CD14-positive monocyte (primary cell): ENCODE measurements around the gene BMP7. TPM values are rescaled to one million over a fixed set of nuclear protein-coding genes. Genes with fewer than 3 reads are reported as not detected.

ENCODE experiments used
- DNase-seq, 3 donors: peaks; one replicate each; pipeline ENCODE4 v3.0.0-alpha.2; 2011 to 2022
- H2AFZ ChIP-seq: 2 replicates; pipeline ENCODE4 v1.6.0; 2012; ENCODE audit warnings: mild to moderate bottlenecking, low read depth, low read length, inconsistent platforms; ENCODE audit not compliant: insufficient read depth, poor library complexity, severe bottlenecking
- H3K27ac ChIP-seq, 2 donors: 1 replicate in 1 of 2; 2 replicates in 1 of 2; pipeline ENCODE4 v1.5.1; 2012 to 2013; ENCODE audit warnings: low read length in 2 of 2, control low read depth in 1 of 2, inconsistent platforms in 1 of 2, low read depth in 1 of 2, mild to moderate bottlenecking in 1 of 2
- H3K27me3 ChIP-seq, 2 donors: one replicate each; pipeline versions ENCODE4 v1.6.0 to v1.6.1; 2011 to 2013; ENCODE audit warnings: low read length in 2 of 2; ENCODE audit not compliant: control insufficient read depth in 2 of 2, insufficient read depth in 2 of 2
- H3K36me3 ChIP-seq, 2 donors: replicated peaks in 1 of 2; 1 replicate in 1 of 2; 2 replicates in 1 of 2; pipeline versions ENCODE4 v1.5.1 to v1.6.1; 2012 to 2013; ENCODE audit warnings: low read length in 2 of 2, control low read depth in 1 of 2, inconsistent platforms in 1 of 2, mild to moderate bottlenecking in 1 of 2; ENCODE audit not compliant: insufficient read depth in 2 of 2, control insufficient read depth in 1 of 2
- H3K4me1 ChIP-seq, 2 donors: 1 replicate in 1 of 2; 2 replicates in 1 of 2; pipeline versions ENCODE4 v1.5.1 to v1.6.1; 2012 to 2013; ENCODE audit warnings: low read length in 2 of 2, control low read depth in 1 of 2, inconsistent platforms in 1 of 2, mild to moderate bottlenecking in 1 of 2, moderate library complexity in 1 of 2; ENCODE audit not compliant: insufficient read depth in 2 of 2, control insufficient read depth in 1 of 2
- H3K4me2 ChIP-seq: replicated peaks from 2 replicates; pipeline ENCODE3; 2012; ENCODE audit warnings: low read length, moderate library complexity, mild to moderate bottlenecking; ENCODE audit not compliant: poor library complexity, severe bottlenecking; ENCODE audit errors: extremely low read depth
- H3K4me3 ChIP-seq, 3 experiments: fragments of 200-600 bp in 1 of 3; sonication (generic) in 1 of 3; replicated peaks in 1 of 3; 1 replicate in 2 of 3; 2 replicates in 1 of 3; pipeline ENCODE4 v1.5.1; 2011 to 2013; ENCODE audit warnings: low read length in 3 of 3, mild to moderate bottlenecking in 3 of 3, control low read depth in 2 of 3, low read depth in 2 of 3, inconsistent platforms in 1 of 3, moderate library complexity in 1 of 3
- H3K79me2 ChIP-seq: 2 replicates; pipeline ENCODE4 v1.6.0; 2012; ENCODE audit warnings: mild to moderate bottlenecking, control low read depth, inconsistent platforms, low read length, moderate library complexity; ENCODE audit not compliant: insufficient read depth
- H3K9ac ChIP-seq: 2 replicates; pipeline ENCODE4 v1.6.0; 2017; ENCODE audit warnings: low read length, mild to moderate bottlenecking; ENCODE audit not compliant: insufficient read depth, poor library complexity, severe bottlenecking
- H3K9me3 ChIP-seq, 2 donors: replicated peaks in 1 of 2; 1 replicate in 1 of 2; 2 replicates in 1 of 2; pipeline versions ENCODE4 v1.5.1 to v1.6.1; 2012 to 2013; ENCODE audit warnings: low read length in 2 of 2, control low read depth in 1 of 2; ENCODE audit not compliant: control insufficient read depth in 1 of 2, insufficient read depth in 1 of 2
- H4K20me1 ChIP-seq: 2 replicates; pipeline ENCODE4 v1.6.0; 2012; ENCODE audit warnings: mild to moderate bottlenecking, low read length, control low read depth, moderate library complexity; ENCODE audit not compliant: insufficient read depth
- H3K27ac Mint-ChIP-seq, 7 donors: one replicate each; pipeline ENCODE4 v1.8.0; 2020; ENCODE audit warnings: mild to moderate bottlenecking in 7 of 7, mixed read lengths in 7 of 7, moderate library complexity in 6 of 7, inconsistent platforms in 2 of 7
- H3K27me3 Mint-ChIP-seq, 3 donors: one replicate each; pipeline ENCODE4 v1.8.0; 2021 to 2022; ENCODE audit warnings: low read depth in 3 of 3, mild to moderate bottlenecking in 3 of 3, mixed read lengths in 3 of 3, moderate library complexity in 3 of 3, inconsistent platforms in 1 of 3
- H3K36me3 Mint-ChIP-seq, 2 donors: one replicate each; pipeline ENCODE4 v1.8.0; 2020; ENCODE audit warnings: mixed read lengths in 2 of 2, inconsistent platforms in 1 of 2, mild to moderate bottlenecking in 1 of 2
- H3K4me1 Mint-ChIP-seq: one replicate; pipeline ENCODE4 v1.8.0; 2020; ENCODE audit warnings: mild to moderate bottlenecking, mixed read lengths
- H3K4me3 Mint-ChIP-seq, 2 donors: one replicate each; pipeline ENCODE4 v1.8.0; 2020; ENCODE audit warnings: mild to moderate bottlenecking in 2 of 2, mixed read lengths in 2 of 2, moderate library complexity in 1 of 2
- H3K9me3 Mint-ChIP-seq, 7 donors: one replicate each; pipeline ENCODE4 v1.8.0; 2020 to 2022; ENCODE audit warnings: mixed read lengths in 7 of 7, mild to moderate bottlenecking in 6 of 7, moderate library complexity in 6 of 7, inconsistent platforms in 2 of 7
- WGBS: methylation state at CpG from one replicate; pipeline ENCODE4 v1.1.5; 2013; ENCODE audit warnings: missing lambda C conversion rate; ENCODE audit not compliant: insufficient coverage; 5-methylcytosine and 5-hydroxymethylcytosine counted together
- intact Hi-C, 2 donors: fragments of 100-400 bp; cut with micrococcal nuclease; formaldehyde crosslinking; loops; one replicate each; pipeline versions ENCODE4 v1.15.0 to v1.15.1; 2023
- polyA plus RNA-seq, 3 donors: library from polyadenylated mRNA; depleted of rRNA in 1 of 3; unstranded in 2 of 3; stranded (reverse) in 1 of 3; fragments of 300-500 nt in 2 of 3; fragments of >200 nt in 1 of 3; fragmentation: Illumina TruSeq in 2 of 3; gene quantifications; 1 replicate in 2 of 3; 2 replicates in 1 of 3; pipeline ENCODE4 v1.2.3, GENCODE V29; 2012 to 2021
- TF ChIP-seq, protein P1 (sequence below): fragments of 200-600 bp; IDR thresholded peaks from one replicate; pipeline ENCODE4 v1.8.0; 2022; ENCODE audit warnings: antibody characterized with exemption, mild to moderate bottlenecking

Gene BMP7
- polyA plus RNA-seq, 3 donors: not detected

DNA sequence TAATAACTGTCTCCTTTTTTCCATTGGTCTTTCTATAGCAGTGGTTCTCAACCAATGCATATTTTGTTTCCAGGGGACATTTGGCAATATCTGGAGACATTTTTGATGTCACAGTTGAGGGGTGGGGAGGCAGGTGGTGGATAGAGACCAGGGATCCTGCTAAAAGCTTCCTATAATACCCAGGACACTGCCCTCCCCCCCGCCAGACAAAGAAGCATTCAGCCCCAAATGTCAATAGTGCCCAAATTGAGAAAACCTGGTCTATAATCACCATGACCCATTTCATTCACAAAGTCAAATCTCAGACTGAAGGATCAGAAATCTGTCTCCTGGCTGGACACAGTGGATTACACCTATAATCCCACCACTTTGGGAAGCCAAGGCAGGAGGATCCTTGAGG is 128.8 kb downstream of the BMP7 start:
- TF ChIP-seq, protein P1, sequence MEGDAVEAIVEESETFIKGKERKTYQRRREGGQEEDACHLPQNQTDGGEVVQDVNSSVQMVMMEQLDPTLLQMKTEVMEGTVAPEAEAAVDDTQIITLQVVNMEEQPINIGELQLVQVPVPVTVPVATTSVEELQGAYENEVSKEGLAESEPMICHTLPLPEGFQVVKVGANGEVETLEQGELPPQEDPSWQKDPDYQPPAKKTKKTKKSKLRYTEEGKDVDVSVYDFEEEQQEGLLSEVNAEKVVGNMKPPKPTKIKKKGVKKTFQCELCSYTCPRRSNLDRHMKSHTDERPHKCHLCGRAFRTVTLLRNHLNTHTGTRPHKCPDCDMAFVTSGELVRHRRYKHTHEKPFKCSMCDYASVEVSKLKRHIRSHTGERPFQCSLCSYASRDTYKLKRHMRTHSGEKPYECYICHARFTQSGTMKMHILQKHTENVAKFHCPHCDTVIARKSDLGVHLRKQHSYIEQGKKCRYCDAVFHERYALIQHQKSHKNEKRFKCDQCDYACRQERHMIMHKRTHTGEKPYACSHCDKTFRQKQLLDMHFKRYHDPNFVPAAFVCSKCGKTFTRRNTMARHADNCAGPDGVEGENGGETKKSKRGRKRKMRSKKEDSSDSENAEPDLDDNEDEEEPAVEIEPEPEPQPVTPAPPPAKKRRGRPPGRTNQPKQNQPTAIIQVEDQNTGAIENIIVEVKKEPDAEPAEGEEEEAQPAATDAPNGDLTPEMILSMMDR: no peak
- H3K4me2 ChIP-seq: no peak overlapping the region
- no peaks in the 10 kb centered on the region for H3K4me1 ChIP-seq
- no peaks in the 10 kb centered on the region for H3K9me3 ChIP-seq
- no peak overlapping the region for H3K9ac ChIP-seq
- H3K4me3 ChIP-seq: no peak overlapping the region
- no peak for DNase-seq
- no peaks in the 10 kb centered on the region for H3K27me3 ChIP-seq
- Mint-ChIP-seq H3K4me1 (no peaks in the 10 kb centered on the region), H3K4me3 (no peak overlapping the region), H3K27ac (no peak overlapping the region), H3K9me3 (peaks cover 0 to 4% (median 0%) of the 10 kb centered on the region in 7 donors), H3K27me3 (peaks cover 5 to 19% (median 17%) of the 10 kb centered on the region in 3 donors), H3K36me3 (no peaks in the 10 kb centered on the region)
- H3K27ac ChIP-seq: no peak overlapping the region
- H4K20me1 ChIP-seq: no peaks in the 10 kb centered on the region
- H2AFZ ChIP-seq: no peak overlapping the region
- no peaks in the 10 kb centered on the region for H3K36me3 ChIP-seq
- intact Hi-C loops: no loop called here
- no peaks in the 10 kb centered on the region for H3K79me2 ChIP-seq
- WGBS: no CpG with 5 or more reads among the region's 1 CpG

GRCh38 chr20:57136734-57137133 is 129.7 kb downstream of the BMP7 start:
- Histone ChIP-seq H3K36me3 (no peaks in the 10 kb centered on the region), H3K27ac (no peak overlapping the region), H3K4me3 (no peak overlapping the region), H3K27me3 (no peaks in the 10 kb centered on the region), H3K4me1 (no peaks in the 10 kb centered on the region), H4K20me1 (no peaks in the 10 kb centered on the region), H3K4me2 (no peak overlapping the region), H3K9ac (no peak overlapping the region), H2AFZ (no peak overlapping the region), H3K9me3 (no peaks in the 10 kb centered on the region), H3K79me2 (no peaks in the 10 kb centered on the region)
- H3K9me3 Mint-ChIP-seq: peaks cover 0 to 4% (median 0%) of the 10 kb centered on the region in 7 donors
- H3K27me3 Mint-ChIP-seq: peaks cover 5 to 19% (median 17%) of the 10 kb centered on the region in 3 donors
- no peaks in the 10 kb centered on the region for H3K4me1 Mint-ChIP-seq
- intact Hi-C loops: no loop called here
- no peak overlapping the region for H3K27ac Mint-ChIP-seq
- TF ChIP-seq, protein P1: no peak
- no peak overlapping the region for H3K4me3 Mint-ChIP-seq
- no peak for DNase-seq
- no peaks in the 10 kb centered on the region for H3K36me3 Mint-ChIP-seq
- 100% methylated on average over 2 of the region's 7 CpGs for WGBS
